ENCODE measurements around the gene TLCD2.

GRCh38 chr17:1752425-1753262 lies 42.5 kb upstream of the TLCD2 start:
- no peak for TF ChIP-seq ZNF513 (CRISPR knock-in tag; conservative IDR thresholded peaks at IDR 0.05)
- no peak for TF ChIP-seq ESRRA (CRISPR knock-in tag; IDR thresholded peaks at IDR 0.05; ENCODE audit: low read depth)
- TF ChIP-seq ZMYM3 (CRISPR knock-in tag; IDR thresholded peaks at IDR 0.05): no peak
- TF ChIP-seq NFYB (CRISPR knock-in tag; IDR thresholded peaks at IDR 0.05): no peak
- TF ChIP-seq ZNF800 (CRISPR knock-in tag; IDR thresholded peaks at IDR 0.05): no peak
- TF ChIP-seq, protein P1, sequence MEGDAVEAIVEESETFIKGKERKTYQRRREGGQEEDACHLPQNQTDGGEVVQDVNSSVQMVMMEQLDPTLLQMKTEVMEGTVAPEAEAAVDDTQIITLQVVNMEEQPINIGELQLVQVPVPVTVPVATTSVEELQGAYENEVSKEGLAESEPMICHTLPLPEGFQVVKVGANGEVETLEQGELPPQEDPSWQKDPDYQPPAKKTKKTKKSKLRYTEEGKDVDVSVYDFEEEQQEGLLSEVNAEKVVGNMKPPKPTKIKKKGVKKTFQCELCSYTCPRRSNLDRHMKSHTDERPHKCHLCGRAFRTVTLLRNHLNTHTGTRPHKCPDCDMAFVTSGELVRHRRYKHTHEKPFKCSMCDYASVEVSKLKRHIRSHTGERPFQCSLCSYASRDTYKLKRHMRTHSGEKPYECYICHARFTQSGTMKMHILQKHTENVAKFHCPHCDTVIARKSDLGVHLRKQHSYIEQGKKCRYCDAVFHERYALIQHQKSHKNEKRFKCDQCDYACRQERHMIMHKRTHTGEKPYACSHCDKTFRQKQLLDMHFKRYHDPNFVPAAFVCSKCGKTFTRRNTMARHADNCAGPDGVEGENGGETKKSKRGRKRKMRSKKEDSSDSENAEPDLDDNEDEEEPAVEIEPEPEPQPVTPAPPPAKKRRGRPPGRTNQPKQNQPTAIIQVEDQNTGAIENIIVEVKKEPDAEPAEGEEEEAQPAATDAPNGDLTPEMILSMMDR (CRISPR knock-in tag; IDR thresholded peaks at IDR 0.05): no peak
- TF ChIP-seq SP1 (IDR thresholded peaks at IDR 0.05): no peak
- TF ChIP-seq SP1 (CRISPR knock-in tag; IDR thresholded peaks at IDR 0.05): no peak
- TF ChIP-seq KLF16 (CRISPR knock-in tag; IDR thresholded peaks at IDR 0.05): no peak
- peak in 1 of 2 experiments; percentile 45; a peak in 3 of 4 replicates for TF ChIP-seq POLR2A (IDR thresholded peaks at IDR 0.05; ENCODE audit: insufficient read depth in 1 of 2, low read depth in 2 of 2, low read length in 2 of 2)
- no peak for TF ChIP-seq POLR2AphosphoS2 (IDR thresholded peaks at IDR 0.05; ENCODE audit: low read depth, low read length)
- TF ChIP-seq FOXK2 (IDR thresholded peaks at IDR 0.05): no peak
- TF ChIP-seq ZNF430 (CRISPR knock-in tag; IDR thresholded peaks at IDR 0.05): no peak

Data from HepG2 (cell line).